HCT116 (cell line): ENCODE results near the gene ING1. TPM values are rescaled to one million over a fixed set of nuclear protein-coding genes. Genes with fewer than 3 reads are reported as not detected.

ENCODE experiments used
- ATAC-seq: fragments of 200-7000 bp; cut with Tn5 transposase; 2 replicates; pipeline ENCODE4 v1.9.1; 2020; ENCODE audit warnings: mild to moderate bottlenecking, moderate library complexity
- BruUV-seq: library from RNA; stranded (reverse); fragments of 400-500 nt; replicated peaks from 2 replicates; lab custom pipeline; 2021; lab: Mats Ljungman, UMichigan
- CTCF ChIA-PET: fragments of 300-600 bp; sonication (Branson Sonifier 250); formaldehyde crosslinking; loops from one replicate; lab custom pipeline; 2021; ENCODE audit warnings: antibody characterized with exemption; lab: Charles Lee
- POLR2A ChIA-PET: fragments of 300-600, 350-600 bp; sonication (Branson Sonifier 250); formaldehyde crosslinking; loops from one replicate; lab custom pipeline; 2021; ENCODE audit warnings: antibody characterized with exemption; lab: Charles Lee
- RAD21 ChIA-PET, 2 experiments: fragments of 300-600 bp; sonication (Branson Sonifier 250); formaldehyde crosslinking; loops; one replicate each; lab custom pipeline; 2023; ENCODE audit warnings: low total read pairs in 2 of 2; ENCODE audit not compliant: uncharacterized antibody in 2 of 2, unreplicated experiment in 2 of 2, low non-redundant PET in 1 of 2; lab: Charles Lee
- DNase-seq: peaks from one replicate; pipeline ENCODE4 v3.0.0-alpha.2; 2010; ENCODE audit warnings: low read depth, low spot score
- H2AFZ ChIP-seq: fragments of 200-600 bp; shearing (Covaris generic), sonication (generic); 2 replicates; pipeline ENCODE4 v1.6.1; 2017; ENCODE audit warnings: low read depth, mixed run types, mixed read lengths, antibody characterized with exemption, low read length; ENCODE audit not compliant: poor library complexity, severe bottlenecking
- H3K27ac ChIP-seq: 2 replicates; pipeline ENCODE4 v1.5.1; 2012; ENCODE audit warnings: low read depth, low read length
- H3K27me3 ChIP-seq: fragments of 200-600 bp; sonication (generic); 2 replicates; pipeline ENCODE4 v1.6.1; 2016; ENCODE audit warnings: mixed run types, low read length, mixed read lengths; ENCODE audit not compliant: insufficient read depth
- H3K36me3 ChIP-seq, 2 experiments: fragments of 200-500 bp in 1 of 2; fragments of 200-600 bp in 1 of 2; sonication (Bioruptor generic) in 1 of 2; sonication (generic) in 1 of 2; 2 replicates each; pipeline versions ENCODE4 v1.5.1 to v1.6.1; 2014 to 2016; ENCODE audit warnings: low read length in 2 of 2, inconsistent platforms in 1 of 2, mixed read lengths in 1 of 2, mixed run types in 1 of 2; ENCODE audit not compliant: insufficient read depth in 2 of 2, control insufficient read depth in 1 of 2
- H3K4me1 ChIP-seq, 2 experiments: fragments of 200-600 bp in 1 of 2; sonication (generic) in 1 of 2; 2 replicates each; pipeline versions ENCODE4 v1.5.1 to v1.6.1; 2012 to 2017; ENCODE audit warnings: low read length in 2 of 2, inconsistent platforms in 1 of 2, mild to moderate bottlenecking in 1 of 2, mixed read lengths in 1 of 2, mixed run types in 1 of 2, moderate library complexity in 1 of 2; ENCODE audit not compliant: insufficient read depth in 2 of 2, control insufficient read depth in 1 of 2
- H3K4me2 ChIP-seq: fragments of 200-600 bp; sonication (generic); 2 replicates; pipeline ENCODE4 v1.6.1; 2017; ENCODE audit warnings: mixed run types, low read length, mixed read lengths
- H3K4me3 ChIP-seq, 2 experiments: fragments of 200-600 bp in 1 of 2; sonication (generic) in 1 of 2; replicated peaks in 1 of 2; 2 replicates each; pipeline ENCODE4 v1.5.1; 2011 to 2016; ENCODE audit warnings: low read length in 2 of 2, control low read depth in 1 of 2, low read depth in 1 of 2, mild to moderate bottlenecking in 1 of 2, mixed read lengths in 1 of 2, mixed run types in 1 of 2
- H3K79me2 ChIP-seq: fragments of 200-600 bp; sonication (generic); 2 replicates; pipeline ENCODE4 v1.6.1; 2017; ENCODE audit warnings: mild to moderate bottlenecking, mixed run types, low read length, moderate library complexity, mixed read lengths; ENCODE audit not compliant: insufficient read depth
- H3K9ac ChIP-seq: fragments of 200-600 bp; sonication (generic); 2 replicates; pipeline ENCODE4 v1.6.1; 2016; ENCODE audit warnings: low read length, mixed read lengths
- H3K9me2 ChIP-seq: fragments of 200-600 bp; sonication (generic), shearing (Covaris generic); 2 replicates; pipeline ENCODE4 v1.6.1; 2017; ENCODE audit warnings: mixed run types, mild to moderate bottlenecking, moderate library complexity; ENCODE audit not compliant: insufficient read depth
- H3K9me3 ChIP-seq, 2 experiments: fragments of 200-500 bp in 1 of 2; fragments of 200-600 bp in 1 of 2; sonication (Bioruptor generic) in 1 of 2; sonication (generic) in 1 of 2; 2 replicates each; pipeline ENCODE4 v1.6.1; 2014 to 2017; ENCODE audit warnings: low read length in 2 of 2, mixed read lengths in 2 of 2, inconsistent platforms in 1 of 2, low read depth in 1 of 2, mild to moderate bottlenecking in 1 of 2, mixed run types in 1 of 2, moderate library complexity in 1 of 2; ENCODE audit not compliant: control insufficient read depth in 1 of 2, insufficient read depth in 1 of 2
- H4K20me1 ChIP-seq: fragments of 200-600 bp; sonication (generic), shearing (Covaris generic); 2 replicates; pipeline ENCODE4 v1.6.1; 2017; ENCODE audit warnings: mixed run types, mild to moderate bottlenecking, moderate library complexity; ENCODE audit not compliant: insufficient read depth
- CBX3 ChIP-seq: IDR thresholded peaks from 2 replicates; pipeline ENCODE4 v1.6.1; 2012; ENCODE audit warnings: low read depth
- EGR1 ChIP-seq: IDR thresholded peaks from 2 replicates; pipeline ENCODE4 v1.6.1; 2012; ENCODE audit warnings: low read depth
- ELF1 ChIP-seq: IDR thresholded peaks from 2 replicates; pipeline ENCODE4 v1.6.1; 2012; ENCODE audit warnings: low read depth, borderline replicate concordance
- EZH2 ChIP-seq: fragments of 200-600 bp; sonication (generic); IDR thresholded peaks from 2 replicates; pipeline ENCODE4 v1.6.1; 2017; ENCODE audit warnings: antibody characterized with exemption, mixed run types
- EZH2phosphoT487 ChIP-seq: fragments of 200-600 bp; IDR thresholded peaks from 2 replicates; pipeline ENCODE4 v1.6.1; 2018; ENCODE audit warnings: antibody characterized with exemption, borderline replicate concordance
- FOSL1 ChIP-seq: IDR thresholded peaks from 2 replicates; pipeline ENCODE4 v1.6.1; 2012; ENCODE audit warnings: low read depth
- JUND ChIP-seq: IDR thresholded peaks from 2 replicates; pipeline ENCODE4 v1.6.1; 2012
- POLR2AphosphoS5 ChIP-seq: IDR thresholded peaks from 2 replicates; pipeline ENCODE4 v1.6.1; 2011; ENCODE audit warnings: mild to moderate bottlenecking, low read depth, low read length, moderate library complexity
- RAD21 ChIP-seq: IDR thresholded peaks from 2 replicates; pipeline ENCODE4 v1.6.1; 2012; ENCODE audit warnings: low read depth, mild to moderate bottlenecking
- SIN3A ChIP-seq: IDR thresholded peaks from 2 replicates; pipeline ENCODE4 v1.6.1; 2012; ENCODE audit warnings: low read depth
- SP1 ChIP-seq: IDR thresholded peaks from 2 replicates; pipeline ENCODE4 v1.6.1; 2012; ENCODE audit warnings: low read depth
- SRF ChIP-seq: IDR thresholded peaks from 2 replicates; pipeline ENCODE4 v1.6.1; 2012; ENCODE audit warnings: low read depth
- YY1 ChIP-seq: IDR thresholded peaks from 2 replicates; pipeline ENCODE4 v1.6.1; 2011; ENCODE audit warnings: low read length, low read depth, moderate library complexity, mild to moderate bottlenecking; ENCODE audit not compliant: insufficient replicate concordance; ENCODE audit errors: extremely low read depth
- ZFX ChIP-seq: fragments of 450-650 bp; IDR thresholded peaks from 2 replicates; pipeline ENCODE4 v1.6.1; 2017
- ZNF274 ChIP-seq: fragments of 200-500 bp; sonication (Bioruptor generic); IDR thresholded peaks from 2 replicates; pipeline ENCODE4 v1.6.1; 2014; ENCODE audit warnings: mild to moderate bottlenecking, low read depth, low read length, inconsistent platforms
- intact Hi-C: fragments of 100-400 bp; cut with micrococcal nuclease; formaldehyde crosslinking; loops from 2 replicates; pipeline ENCODE4 v1.10.0; 2022
- total RNA-seq: library from RNA; stranded (reverse); gene quantifications from one replicate; pipeline ENCODE4 v1.2.1, GENCODE V29; 2021; ENCODE audit not compliant: unreplicated experiment
- TF ChIP-seq, protein P1 (sequence below): IDR thresholded peaks from 2 replicates; pipeline ENCODE4 v1.6.1; 2012
- TF ChIP-seq, protein P2 (sequence below): IDR thresholded peaks from 2 replicates; pipeline ENCODE4 v1.6.1; 2012
- TF ChIP-seq, protein P3 (sequence below): IDR thresholded peaks from 2 replicates; pipeline ENCODE4 v1.6.1; 2012; ENCODE audit warnings: low read depth
- TF ChIP-seq, protein P4 (sequence below): IDR thresholded peaks from 2 replicates; pipeline ENCODE4 v1.6.1; 2011; ENCODE audit warnings: mild to moderate bottlenecking, low read length, moderate library complexity; ENCODE audit not compliant: insufficient replicate concordance; ENCODE audit errors: extremely low read depth

ING1 gene
- total RNA-seq, 1 experiment from 2014 or later, result 27.0 TPM

DNA sequence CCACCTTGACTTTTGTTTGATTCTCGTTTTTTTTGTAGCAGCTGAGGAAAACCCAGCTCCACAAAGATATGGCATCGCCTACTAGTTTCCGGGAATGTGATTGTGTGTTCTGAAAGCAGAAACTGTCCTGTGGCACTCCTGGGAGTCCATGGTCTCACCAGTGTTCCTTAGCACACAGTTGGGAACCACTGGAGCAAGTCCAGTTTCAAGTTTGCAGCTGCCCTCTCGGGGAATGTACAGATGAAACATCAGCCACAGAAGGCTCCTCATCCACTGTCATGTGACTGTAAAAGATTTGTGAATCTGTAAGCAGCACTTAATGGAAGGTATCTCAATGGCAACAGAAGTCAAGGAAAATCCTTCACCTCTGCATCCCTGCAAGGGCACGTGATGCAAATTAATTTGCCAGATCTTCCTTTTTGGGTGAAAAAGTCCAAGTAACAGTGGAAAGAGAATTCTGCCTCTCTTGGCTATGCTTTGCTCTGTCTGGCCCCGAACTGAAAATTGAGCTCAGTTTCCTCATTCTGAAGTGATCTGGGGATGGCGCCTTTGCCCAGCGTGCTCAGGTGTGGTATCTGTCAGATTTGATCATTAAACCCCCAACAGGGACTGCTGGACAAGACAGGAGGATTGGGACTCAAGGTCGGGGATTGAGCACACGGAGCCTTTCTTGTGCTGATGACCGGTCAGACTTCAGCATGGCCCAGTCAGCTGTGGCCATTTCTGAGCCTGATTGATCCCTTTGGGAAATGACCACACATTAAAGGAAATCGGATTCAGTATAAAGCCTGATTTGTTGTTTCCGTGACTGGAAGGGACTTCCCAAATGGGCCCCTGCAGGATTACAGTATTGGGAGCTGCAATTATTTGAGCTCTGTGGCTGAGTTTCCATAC lies 58.8 kb downstream of the ING1 start:
- intact Hi-C loops, result no loop called here
- H3K4me1 ChIP-seq, result no peaks in the 10 kb centered on the region
- no peaks in the 10 kb centered on the region for H3K36me3 ChIP-seq
- ChIA-PET CTCF (no interaction called here), POLR2A (no interaction called here), RAD21 (no interaction called here)
- no peaks in the 10 kb centered on the region for H3K79me2 ChIP-seq
- BruUV-seq, result no TSS peak
- TF ChIP-seq FOSL1, result no peak
- no peak for TF ChIP-seq EZH2phosphoT487
- no peak for TF ChIP-seq SP1
- no peak for TF ChIP-seq JUND
- no peak for TF ChIP-seq ZFX
- no peak for TF ChIP-seq POLR2AphosphoS5
- no peak for TF ChIP-seq SIN3A
- TF ChIP-seq, protein P1, sequence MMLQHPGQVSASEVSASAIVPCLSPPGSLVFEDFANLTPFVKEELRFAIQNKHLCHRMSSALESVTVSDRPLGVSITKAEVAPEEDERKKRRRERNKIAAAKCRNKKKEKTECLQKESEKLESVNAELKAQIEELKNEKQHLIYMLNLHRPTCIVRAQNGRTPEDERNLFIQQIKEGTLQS, result no peak
- TF ChIP-seq RAD21, result no peak
- no peak for TF ChIP-seq ZNF274
- TF ChIP-seq ELF1, result no peak
- TF ChIP-seq EZH2, result no peak
- no peak for TF ChIP-seq EGR1
- no peak for TF ChIP-seq SRF
- TF ChIP-seq, protein P2, sequence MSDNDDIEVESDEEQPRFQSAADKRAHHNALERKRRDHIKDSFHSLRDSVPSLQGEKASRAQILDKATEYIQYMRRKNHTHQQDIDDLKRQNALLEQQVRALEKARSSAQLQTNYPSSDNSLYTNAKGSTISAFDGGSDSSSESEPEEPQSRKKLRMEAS, result no peak
- TF ChIP-seq YY1, result no peak
- TF ChIP-seq CBX3, result no peak
- TF ChIP-seq, protein P3, sequence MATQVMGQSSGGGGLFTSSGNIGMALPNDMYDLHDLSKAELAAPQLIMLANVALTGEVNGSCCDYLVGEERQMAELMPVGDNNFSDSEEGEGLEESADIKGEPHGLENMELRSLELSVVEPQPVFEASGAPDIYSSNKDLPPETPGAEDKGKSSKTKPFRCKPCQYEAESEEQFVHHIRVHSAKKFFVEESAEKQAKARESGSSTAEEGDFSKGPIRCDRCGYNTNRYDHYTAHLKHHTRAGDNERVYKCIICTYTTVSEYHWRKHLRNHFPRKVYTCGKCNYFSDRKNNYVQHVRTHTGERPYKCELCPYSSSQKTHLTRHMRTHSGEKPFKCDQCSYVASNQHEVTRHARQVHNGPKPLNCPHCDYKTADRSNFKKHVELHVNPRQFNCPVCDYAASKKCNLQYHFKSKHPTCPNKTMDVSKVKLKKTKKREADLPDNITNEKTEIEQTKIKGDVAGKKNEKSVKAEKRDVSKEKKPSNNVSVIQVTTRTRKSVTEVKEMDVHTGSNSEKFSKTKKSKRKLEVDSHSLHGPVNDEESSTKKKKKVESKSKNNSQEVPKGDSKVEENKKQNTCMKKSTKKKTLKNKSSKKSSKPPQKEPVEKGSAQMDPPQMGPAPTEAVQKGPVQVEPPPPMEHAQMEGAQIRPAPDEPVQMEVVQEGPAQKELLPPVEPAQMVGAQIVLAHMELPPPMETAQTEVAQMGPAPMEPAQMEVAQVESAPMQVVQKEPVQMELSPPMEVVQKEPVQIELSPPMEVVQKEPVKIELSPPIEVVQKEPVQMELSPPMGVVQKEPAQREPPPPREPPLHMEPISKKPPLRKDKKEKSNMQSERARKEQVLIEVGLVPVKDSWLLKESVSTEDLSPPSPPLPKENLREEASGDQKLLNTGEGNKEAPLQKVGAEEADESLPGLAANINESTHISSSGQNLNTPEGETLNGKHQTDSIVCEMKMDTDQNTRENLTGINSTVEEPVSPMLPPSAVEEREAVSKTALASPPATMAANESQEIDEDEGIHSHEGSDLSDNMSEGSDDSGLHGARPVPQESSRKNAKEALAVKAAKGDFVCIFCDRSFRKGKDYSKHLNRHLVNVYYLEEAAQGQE, result no peak
- TF ChIP-seq, protein P4, sequence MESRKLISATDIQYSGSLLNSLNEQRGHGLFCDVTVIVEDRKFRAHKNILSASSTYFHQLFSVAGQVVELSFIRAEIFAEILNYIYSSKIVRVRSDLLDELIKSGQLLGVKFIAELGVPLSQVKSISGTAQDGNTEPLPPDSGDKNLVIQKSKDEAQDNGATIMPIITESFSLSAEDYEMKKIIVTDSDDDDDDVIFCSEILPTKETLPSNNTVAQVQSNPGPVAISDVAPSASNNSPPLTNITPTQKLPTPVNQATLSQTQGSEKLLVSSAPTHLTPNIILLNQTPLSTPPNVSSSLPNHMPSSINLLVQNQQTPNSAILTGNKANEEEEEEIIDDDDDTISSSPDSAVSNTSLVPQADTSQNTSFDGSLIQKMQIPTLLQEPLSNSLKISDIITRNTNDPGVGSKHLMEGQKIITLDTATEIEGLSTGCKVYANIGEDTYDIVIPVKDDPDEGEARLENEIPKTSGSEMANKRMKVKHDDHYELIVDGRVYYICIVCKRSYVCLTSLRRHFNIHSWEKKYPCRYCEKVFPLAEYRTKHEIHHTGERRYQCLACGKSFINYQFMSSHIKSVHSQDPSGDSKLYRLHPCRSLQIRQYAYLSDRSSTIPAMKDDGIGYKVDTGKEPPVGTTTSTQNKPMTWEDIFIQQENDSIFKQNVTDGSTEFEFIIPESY, result no peak
- no peak overlapping the region for H3K4me3 ChIP-seq
- no peak overlapping the region for H3K4me2 ChIP-seq
- H3K27ac ChIP-seq, result no peak overlapping the region
- H2AFZ ChIP-seq, result no peak overlapping the region
- H3K9me2 ChIP-seq, result no peaks in the 10 kb centered on the region
- no peaks in the 10 kb centered on the region for H4K20me1 ChIP-seq
- no peaks in the 10 kb centered on the region for H3K27me3 ChIP-seq
- no peak for DNase-seq
- H3K9me3 ChIP-seq, result no peaks in the 10 kb centered on the region
- H3K9ac ChIP-seq, result no peak overlapping the region
- no peak for ATAC-seq
